Stimulated activated naive CD8-positive, alpha-beta T cell treated with anti-CD3 and anti-CD28 coated beads, Interleukin-15, Interleukin-2, amounts not matched to agents 100 ng/mL and 50 ng/mL, for 24 hours (primary cell): ENCODE results near the gene POMGNT1.

Experiments used
- H3K27ac Mint-ChIP-seq: one replicate; pipeline ENCODE4 v1.8.0; 2021; ENCODE audit warnings: mild to moderate bottlenecking, mixed read lengths
- H3K27me3 Mint-ChIP-seq: one replicate; pipeline ENCODE4 v1.8.0; 2021; ENCODE audit warnings: mixed read lengths
- H3K36me3 Mint-ChIP-seq: one replicate; pipeline ENCODE4 v1.8.0; 2021; ENCODE audit warnings: low read depth, mixed read lengths
- H3K4me1 Mint-ChIP-seq: one replicate; pipeline ENCODE4 v1.8.0; 2021; ENCODE audit warnings: low read depth, mixed read lengths
- H3K4me3 Mint-ChIP-seq: one replicate; pipeline ENCODE4 v1.8.0; 2021; ENCODE audit warnings: mild to moderate bottlenecking, mixed read lengths
- H3K9me3 Mint-ChIP-seq: one replicate; pipeline ENCODE4 v1.8.0; 2021; ENCODE audit warnings: mixed read lengths

Gene POMGNT1

GRCh38 chr1:46221749-46222148, 23.5 kb upstream of the POMGNT1 start:
- Mint-ChIP-seq H3K4me1 (no peaks in the 10 kb centered on the region), H3K36me3 (no peaks in the 10 kb centered on the region), H3K4me3 (no peak overlapping the region), H3K27me3 (no peaks in the 10 kb centered on the region), H3K27ac (no peak overlapping the region), H3K9me3 (no peaks in the 10 kb centered on the region)

GRCh38 chr1:46220808-46221207, 22.6 kb upstream of the POMGNT1 start:
- Mint-ChIP-seq H3K36me3 (no peaks in the 10 kb centered on the region), H3K9me3 (no peaks in the 10 kb centered on the region), H3K4me1 (no peaks in the 10 kb centered on the region), H3K27ac (no peak overlapping the region), H3K27me3 (no peaks in the 10 kb centered on the region), H3K4me3 (no peak overlapping the region)

GRCh38 chr1:46219551-46220520, 21.6 kb upstream of the POMGNT1 start:
- no peak overlapping the region for H3K4me3 Mint-ChIP-seq
- H3K4me1 Mint-ChIP-seq, result no peaks in the 10 kb centered on the region
- no peaks in the 10 kb centered on the region for H3K9me3 Mint-ChIP-seq
- H3K36me3 Mint-ChIP-seq, result no peaks in the 10 kb centered on the region
- H3K27ac Mint-ChIP-seq, result no peak overlapping the region
- no peaks in the 10 kb centered on the region for H3K27me3 Mint-ChIP-seq

GRCh38 chr1:46218443-46218842, 20.2 kb upstream of the POMGNT1 start:
- H3K27ac Mint-ChIP-seq, result no peak overlapping the region
- H3K4me1 Mint-ChIP-seq, result no peaks in the 10 kb centered on the region
- no peaks in the 10 kb centered on the region for H3K36me3 Mint-ChIP-seq
- H3K4me3 Mint-ChIP-seq, result no peak overlapping the region
- H3K27me3 Mint-ChIP-seq, result no peaks in the 10 kb centered on the region
- no peaks in the 10 kb centered on the region for H3K9me3 Mint-ChIP-seq

- Mint-ChIP-seq H3K4me1 (no peaks in the 10 kb centered on the region), H3K4me3 (no peak overlapping the region), H3K27ac (no peak overlapping the region), H3K36me3 (no peaks in the 10 kb centered on the region), H3K27me3 (no peaks in the 10 kb centered on the region), H3K9me3 (no peaks in the 10 kb centered on the region)
These were observed 17.3 kb upstream of the POMGNT1 start for GRCh38 chr1:46215504-46215903.

- Mint-ChIP-seq H3K27me3 (no peaks in the 10 kb centered on the region), H3K4me1 (no peaks in the 10 kb centered on the region), H3K36me3 (no peaks in the 10 kb centered on the region), H3K27ac (no peak overlapping the region), H3K4me3 (no peak overlapping the region), H3K9me3 (no peaks in the 10 kb centered on the region)
These were observed 12.8 kb upstream of the POMGNT1 start for GRCh38 chr1:46211051-46211450.

GRCh38 chr1:46210561-46210960, 12.3 kb upstream of the POMGNT1 start:
- H3K27me3 Mint-ChIP-seq, result no peaks in the 10 kb centered on the region
- H3K4me1 Mint-ChIP-seq, result no peaks in the 10 kb centered on the region
- H3K9me3 Mint-ChIP-seq, result no peaks in the 10 kb centered on the region
- H3K27ac Mint-ChIP-seq, result no peak overlapping the region
- H3K4me3 Mint-ChIP-seq, result no peak overlapping the region
- no peaks in the 10 kb centered on the region for H3K36me3 Mint-ChIP-seq

- no peak overlapping the region for H3K27ac Mint-ChIP-seq
- no peak overlapping the region for H3K4me3 Mint-ChIP-seq
- H3K36me3 Mint-ChIP-seq, result no peaks in the 10 kb centered on the region
- H3K27me3 Mint-ChIP-seq, result no peaks in the 10 kb centered on the region
- H3K9me3 Mint-ChIP-seq, result no peaks in the 10 kb centered on the region
- H3K4me1 Mint-ChIP-seq, result peaks cover 9% of the 10 kb centered on the region
These were observed 8.2 kb upstream of the POMGNT1 start for GRCh38 chr1:46206399-46206798.

GRCh38 chr1:46205791-46206190, 7.6 kb upstream of the POMGNT1 start:
- H3K27ac Mint-ChIP-seq, result no peak overlapping the region

GRCh38 chr1:46205141-46205540, 6.9 kb upstream of the POMGNT1 start:
- Mint-ChIP-seq H3K4me1 (peaks cover 9% of the 10 kb centered on the region), H3K4me3 (no peak overlapping the region), H3K36me3 (no peaks in the 10 kb centered on the region), H3K27me3 (no peaks in the 10 kb centered on the region), H3K9me3 (no peaks in the 10 kb centered on the region), H3K27ac (no peak overlapping the region)

More at GRCh38 chr1:46205791-46206190, 7.6 kb upstream of the POMGNT1 start:
- no peak overlapping the region for H3K4me3 Mint-ChIP-seq
- H3K36me3 Mint-ChIP-seq, result no peaks in the 10 kb centered on the region
- peaks cover 9% of the 10 kb centered on the region for H3K4me1 Mint-ChIP-seq
- no peaks in the 10 kb centered on the region for H3K27me3 Mint-ChIP-seq
- H3K9me3 Mint-ChIP-seq, result no peaks in the 10 kb centered on the region

GRCh38 chr1:46204406-46204742, 6.1 kb upstream of the POMGNT1 start:
- no peaks in the 10 kb centered on the region for H3K27me3 Mint-ChIP-seq
- H3K27ac Mint-ChIP-seq, result no peak overlapping the region

GRCh38 chr1:46203738-46204405, 5.6 kb upstream of the POMGNT1 start:
- H3K9me3 Mint-ChIP-seq, result no peaks in the 10 kb centered on the region
- peaks cover 15% of the 10 kb centered on the region for H3K4me1 Mint-ChIP-seq
- H3K27ac Mint-ChIP-seq, result no peak overlapping the region
- H3K27me3 Mint-ChIP-seq, result no peaks in the 10 kb centered on the region
- no peaks in the 10 kb centered on the region for H3K36me3 Mint-ChIP-seq
- H3K4me3 Mint-ChIP-seq, result peak overlapping the region; percentile 55

More at GRCh38 chr1:46204406-46204742, 6.1 kb upstream of the POMGNT1 start:
- Mint-ChIP-seq H3K4me1 (peaks cover 11% of the 10 kb centered on the region), H3K9me3 (no peaks in the 10 kb centered on the region), H3K4me3 (peak overlapping the region; percentile 55), H3K36me3 (no peaks in the 10 kb centered on the region)

GRCh38 chr1:46199233-46199749, 1.1 kb upstream of the POMGNT1 start:
- H3K27me3 Mint-ChIP-seq, result no peaks in the 10 kb centered on the region
- no peaks in the 10 kb centered on the region for H3K9me3 Mint-ChIP-seq
- H3K27ac Mint-ChIP-seq, result no peak overlapping the region
- peaks cover 28% of the 10 kb centered on the region for H3K4me1 Mint-ChIP-seq
- peaks cover 7% of the 10 kb centered on the region for H3K36me3 Mint-ChIP-seq
- peak overlapping the region; percentile 88 for H3K4me3 Mint-ChIP-seq

GRCh38 chr1:46197560-46197963, 672 bp downstream of the POMGNT1 start:
- peak overlapping the region; percentile 85 for H3K27ac Mint-ChIP-seq
- no peaks in the 10 kb centered on the region for H3K27me3 Mint-ChIP-seq
- H3K4me1 Mint-ChIP-seq, result peaks cover 20% of the 10 kb centered on the region
- peaks cover 14% of the 10 kb centered on the region for H3K36me3 Mint-ChIP-seq
- peak overlapping the region; percentile 88 for H3K4me3 Mint-ChIP-seq
- H3K9me3 Mint-ChIP-seq, result no peaks in the 10 kb centered on the region

- Mint-ChIP-seq H3K9me3 (no peaks in the 10 kb centered on the region), H3K27ac (no peak overlapping the region), H3K4me3 (no peak overlapping the region)
These were observed 1.6 kb downstream of the POMGNT1 start for GRCh38 chr1:46196609-46197008.

More at GRCh38 chr1:46196609-46197008, 1.6 kb downstream of the POMGNT1 start:
- H3K4me1 Mint-ChIP-seq, result peaks cover 19% of the 10 kb centered on the region
- peaks cover 16% of the 10 kb centered on the region for H3K36me3 Mint-ChIP-seq
- H3K27me3 Mint-ChIP-seq, result no peaks in the 10 kb centered on the region
